Gastroesophageal sphincter (tissue), 3 donors: ENCODE results near the gene MGRN1.

Experiments
- CTCF ChIP-seq, 4 experiments: fragments of 200-600 bp in 2 of 4; fragments of 450-650 bp in 2 of 4; sonication (generic) in 1 of 4; IDR thresholded peaks; one replicate each; pipeline ENCODE4 v1.5.1; 2017 to 2019; ENCODE audit warnings: antibody characterized with exemption in 4 of 4, mild to moderate bottlenecking in 2 of 4, moderate library complexity in 2 of 4
- EP300 ChIP-seq: sonication (generic); formaldehyde crosslinking; IDR thresholded peaks from one replicate; pipeline ENCODE4 v1.6.1; 2017; ENCODE audit warnings: antibody characterized with exemption, mild to moderate bottlenecking
- POLR2A ChIP-seq, 2 donors: fragments of 450-650 bp; IDR thresholded peaks; one replicate each; pipeline ENCODE4 v1.6.1; 2017; ENCODE audit warnings: antibody characterized with exemption in 2 of 2, mild to moderate bottlenecking in 2 of 2, moderate library complexity in 1 of 2
- POLR2AphosphoS5 ChIP-seq: sonication (generic); formaldehyde crosslinking; IDR thresholded peaks from one replicate; pipeline ENCODE4 v1.6.1; 2017; ENCODE audit warnings: antibody characterized with exemption

- no peak for TF ChIP-seq CTCF (IDR thresholded peaks at IDR 0.05)
- TF ChIP-seq POLR2A (IDR thresholded peaks at IDR 0.05), result no peak
- no peak for TF ChIP-seq EP300
- no peak for TF ChIP-seq POLR2AphosphoS5
Observed at GRCh38 chr16:4736546-4736945, 111.9 kb downstream of the MGRN1 start.
